ENCODE measurements around the gene TBXAS1. TPM values are rescaled to one million over a fixed set of nuclear protein-coding genes. Genes with fewer than 3 reads are reported as not detected.
"Not testable (repeated sequence)": the region's sequence is repeated elsewhere in the genome, so short reads cannot be mapped to it uniquely, and the experiment has no call there.

The TBXAS1 gene
- total RNA-seq, 1 donor from 2014 or later = 65.4 TPM

DNA sequence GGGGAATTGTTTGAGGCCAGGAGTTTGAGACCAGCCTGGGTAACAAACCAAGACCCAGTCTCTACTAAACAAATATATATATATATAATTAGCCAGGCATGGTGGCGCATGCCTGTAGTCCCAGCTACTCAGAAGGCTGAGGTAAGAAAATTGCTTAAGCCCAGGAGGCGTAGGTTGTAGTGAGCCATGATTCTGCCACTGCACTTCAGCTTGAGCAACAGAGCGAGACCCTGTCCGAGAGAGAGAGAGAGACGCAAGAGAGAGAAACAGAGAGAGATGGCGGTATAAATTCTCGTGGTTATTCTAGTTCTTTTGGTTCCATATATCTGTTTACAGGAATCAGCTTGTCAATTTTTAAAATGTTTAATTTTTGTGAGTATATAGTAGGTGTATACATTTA is 94.0 kb downstream of the TBXAS1 start:
- H3K9me3 ChIP-seq = no peaks in the 10 kb centered on the region
- no peak for ATAC-seq

DNA sequence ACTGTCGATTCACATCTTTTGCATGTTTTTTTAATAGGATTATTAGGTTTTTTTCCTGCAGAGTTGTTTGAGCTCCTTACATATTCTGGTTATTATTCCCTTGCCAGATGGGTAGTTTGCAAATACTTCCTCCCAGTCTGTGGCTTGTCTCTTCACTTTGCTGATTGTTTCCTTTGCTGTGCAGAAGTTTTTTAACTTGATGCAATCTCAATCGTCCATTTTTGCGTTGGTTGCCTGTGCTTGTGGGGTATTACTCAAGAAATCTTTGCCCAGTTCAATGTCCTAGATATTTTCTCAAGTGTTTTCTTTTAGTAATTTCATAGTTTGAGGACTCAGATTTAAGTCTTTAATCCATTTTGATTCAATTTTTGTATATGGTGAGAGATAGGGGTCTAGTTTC is 95.4 kb downstream of the TBXAS1 start:
- Histone ChIP-seq H3K27me3 (no peaks in the 10 kb centered on the region), H3K4me3 (no peak overlapping the region), H3K4me1 (no peaks in the 10 kb centered on the region), H3K27ac (no peak overlapping the region), H3K9me3 (no peaks in the 10 kb centered on the region), H3K36me3 (no peaks in the 10 kb centered on the region)
- TF ChIP-seq CTCF (IDR thresholded peaks at IDR 0.05) = no peak
- DNase-seq = no peak
- ATAC-seq = no peak
- intact Hi-C loops (cut with DNase I) = no loop called here

More for the DNA sequence above, 94.0 kb downstream of the TBXAS1 start:
- Histone ChIP-seq H3K4me1 (peaks cover 5% of the 10 kb centered on the region), H3K36me3 (no peaks in the 10 kb centered on the region), H3K4me3 (no peak overlapping the region), H3K27me3 (no peaks in the 10 kb centered on the region), H3K27ac (no peak overlapping the region)
- intact Hi-C loops (cut with DNase I) = no loop called here
- no peak for DNase-seq
- no peak for TF ChIP-seq CTCF (IDR thresholded peaks at IDR 0.05)

GRCh38 chr7:139929221-139929620 is 100.2 kb downstream of the TBXAS1 start:
- H3K27ac ChIP-seq; ATAC-seq; H3K27me3 ChIP-seq; H3K4me1 ChIP-seq; intact Hi-C loops (cut with DNase I); DNase-seq; H3K9me3 ChIP-seq; H3K4me3 ChIP-seq; H3K36me3 ChIP-seq: not testable (repeated sequence)

- H3K27me3 ChIP-seq = no peaks in the 10 kb centered on the region
- H3K9me3 ChIP-seq = no peaks in the 10 kb centered on the region
- H3K4me3 ChIP-seq = no peak overlapping the region
- no peak for TF ChIP-seq CTCF (IDR thresholded peaks at IDR 0.05)
- intact Hi-C loops (cut with DNase I) = no loop called here
- ATAC-seq = no peak
- DNase-seq = no peak
- H3K36me3 ChIP-seq = no peaks in the 10 kb centered on the region
- no peak overlapping the region for H3K27ac ChIP-seq
- H3K4me1 ChIP-seq = no peaks in the 10 kb centered on the region
Measured at GRCh38 chr7:139930286-139930965, 101.4 kb downstream of the TBXAS1 start.

- no peaks in the 10 kb centered on the region for H3K36me3 ChIP-seq
- no peaks in the 10 kb centered on the region for H3K4me1 ChIP-seq
- no peaks in the 10 kb centered on the region for H3K27me3 ChIP-seq
- intact Hi-C loops (cut with DNase I) = no loop called here
- DNase-seq = no peak
- no peaks in the 10 kb centered on the region for H3K9me3 ChIP-seq
- no peak overlapping the region for H3K27ac ChIP-seq
- ATAC-seq = no peak
- TF ChIP-seq CTCF (IDR thresholded peaks at IDR 0.05) = no peak
- H3K4me3 ChIP-seq = no peak overlapping the region
Measured at GRCh38 chr7:139931190-139931934, 102.3 kb downstream of the TBXAS1 start.

DNA sequence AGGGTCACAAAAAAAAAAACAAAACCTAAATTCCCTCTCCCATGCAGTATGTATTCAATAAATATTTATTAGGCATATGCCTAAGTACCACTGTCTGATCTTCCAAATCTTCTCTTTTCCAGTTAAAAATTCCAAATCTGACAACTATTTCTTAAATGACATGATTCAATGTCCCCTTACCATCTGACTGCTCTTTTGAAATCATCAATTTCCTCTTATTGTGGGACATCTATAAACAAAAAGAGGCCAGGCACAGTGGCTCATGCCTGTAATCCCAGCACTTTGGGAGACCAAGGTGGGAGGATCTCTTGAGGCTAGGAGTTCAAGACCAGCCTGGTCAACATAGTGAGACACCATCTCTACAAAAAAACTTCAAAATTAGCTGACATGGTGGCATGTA is 103.5 kb downstream of the TBXAS1 start:
- H3K4me1 ChIP-seq = peaks cover 2% of the 10 kb centered on the region
- ATAC-seq = no peak

More for the DNA sequence above, 103.5 kb downstream of the TBXAS1 start:
- Histone ChIP-seq H3K9me3 (no peaks in the 10 kb centered on the region), H3K27ac (no peak overlapping the region), H3K36me3 (no peaks in the 10 kb centered on the region), H3K4me3 (no peak overlapping the region), H3K27me3 (no peaks in the 10 kb centered on the region)
- no peak for TF ChIP-seq CTCF (IDR thresholded peaks at IDR 0.05)
- no peak for DNase-seq
- intact Hi-C loops (cut with DNase I) = no loop called here
